PC-3 (cell line): Measurements from ENCODE around the gene FKBP2. TPM values are rescaled to one million over a fixed set of nuclear protein-coding genes. Genes with fewer than 3 reads are reported as not detected.

Source experiments
- ATAC-seq: fragments of 200-7000 bp; cut with Tn5 transposase; 2 replicates; pipeline ENCODE4 v1.9.1; 2020; ENCODE audit warnings: mild to moderate bottlenecking, moderate library complexity
- BruUV-seq: library from RNA; stranded (reverse); fragments of 400-500 nt; replicated peaks from 2 replicates; lab custom pipeline; 2021; lab: Mats Ljungman, UMichigan
- CTCF ChIA-PET: fragments of 300-600 bp; sonication (Branson Sonifier 250); formaldehyde crosslinking; loops from one replicate; lab custom pipeline; 2022; ENCODE audit warnings: antibody characterized with exemption; lab: Charles Lee
- POLR2A ChIA-PET: fragments of 300-600 bp; sonication (Branson Sonifier 250); formaldehyde crosslinking; loops from one replicate; lab custom pipeline; 2022; ENCODE audit warnings: antibody characterized with exemption; ENCODE audit not compliant: unreplicated experiment; lab: Charles Lee
- DNase-seq: peaks from one replicate; pipeline ENCODE4 v3.0.0-alpha.2; 2015
- H2AFZ ChIP-seq: fragments of 300-600 bp; sonication (generic); 2 replicates; pipeline ENCODE4 v1.6.0; 2016; ENCODE audit warnings: antibody characterized with exemption, low read length
- H3F3A ChIP-seq: fragments of 300-600 bp; sonication (generic); one replicate; pipeline ENCODE4 v1.6.0; 2017; ENCODE audit warnings: antibody characterized with exemption, low read length, control low read depth, mild to moderate bottlenecking; ENCODE audit not compliant: unreplicated experiment
- H3K27ac ChIP-seq: fragments of 300-600 bp; sonication (generic); 2 replicates; pipeline ENCODE4 v1.5.1; 2016; ENCODE audit warnings: mild to moderate bottlenecking, low read length
- H3K27me3 ChIP-seq: fragments of 300-600 bp; sonication (generic); 2 replicates; pipeline ENCODE4 v1.6.1; 2016; ENCODE audit warnings: low read length, mixed read lengths
- H3K36me3 ChIP-seq: fragments of 300-600 bp; sonication (generic); 2 replicates; pipeline ENCODE4 v1.6.1; 2016; ENCODE audit warnings: low read depth, mixed run types, low read length, mixed read lengths
- H3K4me1 ChIP-seq: fragments of 300-600 bp; sonication (generic); 2 replicates; pipeline ENCODE4 v1.5.1; 2016; ENCODE audit warnings: low read length; ENCODE audit not compliant: insufficient read depth
- H3K4me2 ChIP-seq: fragments of 300-600 bp; sonication (generic); 2 replicates; pipeline ENCODE4 v1.6.0; 2016; ENCODE audit warnings: low read length
- H3K4me3 ChIP-seq: fragments of 300-600 bp; sonication (generic); 2 replicates; pipeline ENCODE4 v1.5.1; 2016; ENCODE audit warnings: mild to moderate bottlenecking, low read length, mixed read lengths
- H3K79me2 ChIP-seq: fragments of 300-600 bp; sonication (generic); 2 replicates; pipeline ENCODE4 v1.6.1; 2017; ENCODE audit warnings: low read length, mixed read lengths
- H3K9ac ChIP-seq: fragments of 300-600 bp; sonication (generic); 2 replicates; pipeline ENCODE4 v1.6.0; 2016; ENCODE audit warnings: mild to moderate bottlenecking, low read length
- H3K9me2 ChIP-seq: fragments of 300-600 bp; sonication (generic); replicated peaks from 2 replicates; pipeline ENCODE4 v1.6.1; 2016; ENCODE audit warnings: mixed run types, low read length, mixed read lengths
- H3K9me3 ChIP-seq: fragments of 300-600 bp; sonication (generic); 2 replicates; pipeline ENCODE4 v1.6.1; 2016; ENCODE audit warnings: low read length, mixed read lengths
- H4K20me1 ChIP-seq: fragments of 300-600 bp; sonication (generic); 2 replicates; pipeline ENCODE4 v1.6.1; 2016; ENCODE audit warnings: low read length, mixed read lengths
- CTCF ChIP-seq: fragments of 300-600 bp; sonication (generic); conservative IDR thresholded peaks from 2 replicates; pipeline ENCODE4 v1.5.1; 2017; ENCODE audit warnings: antibody characterized with exemption, low read depth, mild to moderate bottlenecking, low read length
- EZH2 ChIP-seq: fragments of 300-600 bp; sonication (generic); IDR thresholded peaks from one replicate; pipeline ENCODE4 v1.6.1; 2017; ENCODE audit warnings: antibody characterized with exemption, mild to moderate bottlenecking, low read length; ENCODE audit not compliant: unreplicated experiment
- EZH2phosphoT487 ChIP-seq: fragments of 300-600 bp; sonication (generic); IDR thresholded peaks from 2 replicates; pipeline ENCODE4 v1.6.1; 2018; ENCODE audit warnings: mild to moderate bottlenecking, antibody characterized with exemption, low read length, borderline replicate concordance
- intact Hi-C: fragments of 100-400 bp; cut with micrococcal nuclease; formaldehyde crosslinking; loops from 2 replicates; pipeline ENCODE4 v1.9.0; 2023
- total RNA-seq: library from RNA; depleted of rRNA; stranded (reverse); fragments of >200 nt; gene quantifications from 2 replicates; pipeline ENCODE4 v1.2.3, GENCODE V29; 2014

Gene FKBP2
- total RNA-seq, 1 experiment from 2014 or later, result 215 TPM

GRCh38 chr11:64238999-64239398 is 1.9 kb upstream of the FKBP2 start:
- intact Hi-C loops, result no loop called here
- H4K20me1 ChIP-seq, result no peaks in the 10 kb centered on the region
- CTCF ChIA-PET, result no interaction called here
- no peak overlapping the region for H3K4me2 ChIP-seq
- no peak overlapping the region for H3K27ac ChIP-seq
- H3K36me3 ChIP-seq, result peaks cover 7% of the 10 kb centered on the region; the same call in 1 of the 2 replicates
- DNase-seq (no peak), ATAC-seq (no peak)
- TF ChIP-seq EZH2 (no peak), CTCF (no peak), EZH2phosphoT487 (no peak)
- peaks cover 16% of the 10 kb centered on the region for H3F3A ChIP-seq
- no peaks in the 10 kb centered on the region for H3K27me3 ChIP-seq
- no peaks in the 10 kb centered on the region for H3K9me3 ChIP-seq
- no TSS peak for BruUV-seq
- POLR2A ChIA-PET, result no interaction called here
- no peak overlapping the region for H3K4me3 ChIP-seq
- H2AFZ ChIP-seq, result no peak overlapping the region
- no peak overlapping the region for H3K9ac ChIP-seq
- no peaks in the 10 kb centered on the region for H3K9me2 ChIP-seq
- peaks cover 31% of the 10 kb centered on the region for H3K79me2 ChIP-seq
- H3K4me1 ChIP-seq, result peaks cover 65% of the 10 kb centered on the region

DNA sequence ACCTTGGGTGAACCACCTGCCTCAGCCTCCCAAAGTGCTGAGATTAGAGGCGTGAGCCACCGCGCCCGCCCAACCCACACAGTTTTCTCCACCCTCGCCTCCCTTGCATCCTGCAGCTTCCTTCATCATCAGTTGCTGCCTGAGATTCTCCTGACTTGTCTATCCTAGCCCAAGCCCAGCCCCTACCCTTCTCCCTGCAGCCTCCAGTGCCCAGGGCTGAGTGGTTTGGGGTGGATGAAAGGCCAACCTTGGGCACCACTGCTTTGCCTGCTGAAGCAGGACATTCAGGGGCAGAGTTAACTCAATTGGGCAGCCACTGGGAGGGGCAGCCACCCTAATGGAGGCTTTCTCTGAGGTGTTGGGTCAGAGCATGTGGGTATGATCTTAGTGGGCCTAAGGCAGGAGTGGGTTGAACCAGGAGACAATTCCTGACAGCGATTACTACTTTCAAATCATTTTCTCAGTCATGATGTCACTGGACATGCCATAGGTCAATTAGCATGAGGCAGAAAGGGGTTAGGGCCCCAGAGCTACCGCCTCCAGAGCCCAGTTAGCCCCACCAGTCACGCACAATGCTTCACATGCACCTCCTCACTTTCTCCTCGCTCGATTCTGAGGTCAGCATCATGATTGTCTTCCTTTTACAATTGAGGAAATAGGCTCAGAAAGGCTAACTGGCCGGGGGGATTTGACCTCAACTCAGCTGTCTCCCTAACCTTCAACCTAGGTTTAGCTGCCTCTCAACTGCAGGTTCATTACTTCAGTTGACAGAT is 1.0 kb upstream of the FKBP2 start:
- no peak overlapping the region; the same call in 1 of the 2 replicates for H3K4me3 ChIP-seq
- H3K9me3 ChIP-seq, result no peaks in the 10 kb centered on the region
- no peak overlapping the region for H2AFZ ChIP-seq
- ChIA-PET CTCF (no interaction called here), POLR2A (interaction anchor here (0.6 kb wide), 2 partner anchors 11 to 1513 kb away, joined by 3 to 4 read pairs; partner anchors contain the start of gene HNRNPUL2)
- peak overlapping the region; percentile 98 for H3K27ac ChIP-seq
- peaks cover 72% of the 10 kb centered on the region for H3K4me1 ChIP-seq
- H3K9ac ChIP-seq, result no peak overlapping the region
- H3F3A ChIP-seq, result peaks cover 16% of the 10 kb centered on the region
- peaks cover under 1% of the 10 kb centered on the region; the same call in 1 of the 2 replicates for H4K20me1 ChIP-seq
- TF ChIP-seq EZH2phosphoT487, result no peak
- no peak for TF ChIP-seq EZH2
- no peak for TF ChIP-seq CTCF
- ATAC-seq, result no peak
- H3K79me2 ChIP-seq, result peaks cover 39% of the 10 kb centered on the region
- intact Hi-C loops, result loop anchor here (2.0 kb wide), 1 partner anchor 65 kb away; the partner anchor contains the start of gene ESRRA
- DNase-seq, result no peak
- H3K36me3 ChIP-seq, result peaks cover 12% of the 10 kb centered on the region; the same call in 1 of the 2 replicates
- BruUV-seq, result no TSS peak
- H3K9me2 ChIP-seq, result no peaks in the 10 kb centered on the region
- no peaks in the 10 kb centered on the region for H3K27me3 ChIP-seq
- peak overlapping the region; percentile 94 for H3K4me2 ChIP-seq
